C4-2B (cell line): ENCODE data around the gene GJC2.
"Not testable (repeated sequence)": the region's sequence is repeated elsewhere in the genome, so short reads cannot be mapped to it uniquely, and the experiment has no call there.

Source experiments
- H3K27ac ChIP-seq: fragments of 450-650 bp; 2 replicates; pipeline ENCODE4 v1.5.1; 2017
- CTCF ChIP-seq: fragments of 450-650 bp; conservative IDR thresholded peaks from 2 replicates; pipeline ENCODE4 v1.5.1; 2017; ENCODE audit warnings: mild to moderate bottlenecking
- ZFX ChIP-seq: fragments of 450-650 bp; IDR thresholded peaks from 2 replicates; pipeline ENCODE4 v1.6.1; 2017

The GJC2 gene

GRCh38 chr1:228181645-228182034, 31.9 kb downstream of the GJC2 start:
- TF ChIP-seq ZFX = no peak
- TF ChIP-seq CTCF = no peak

GRCh38 chr1:228182296-228183030, 32.7 kb downstream of the GJC2 start:
- H3K27ac ChIP-seq = no peak overlapping the region
- TF ChIP-seq ZFX (no peak), CTCF (no peak)

More at GRCh38 chr1:228181645-228182034, 31.9 kb downstream of the GJC2 start:
- no peak overlapping the region for H3K27ac ChIP-seq

GRCh38 chr1:228184152-228184551, 34.4 kb downstream of the GJC2 start:
- H3K27ac ChIP-seq = no peak overlapping the region
- no peak for TF ChIP-seq ZFX

GRCh38 chr1:228185641-228185965, 35.9 kb downstream of the GJC2 start:
- H3K27ac ChIP-seq = no peak overlapping the region
- TF ChIP-seq CTCF (no peak), ZFX (no peak)

GRCh38 chr1:228188249-228188648, 38.5 kb downstream of the GJC2 start:
- H3K27ac ChIP-seq = not testable (repeated sequence)

- TF ChIP-seq ZFX = no peak
- no peak for TF ChIP-seq CTCF
- no peak overlapping the region for H3K27ac ChIP-seq
Observed at GRCh38 chr1:228190182-228190581, 40.5 kb downstream of the GJC2 start.

GRCh38 chr1:228190778-228191177, 41.0 kb downstream of the GJC2 start:
- no peak for TF ChIP-seq CTCF
- TF ChIP-seq ZFX = no peak
- no peak overlapping the region for H3K27ac ChIP-seq

GRCh38 chr1:228194436-228194835, 44.7 kb downstream of the GJC2 start:
- TF ChIP-seq ZFX (no peak), CTCF (no peak)
- no peak overlapping the region for H3K27ac ChIP-seq
